LNCaP clone FGC (cell line): ENCODE results near the gene HTT.

Experiments
- DNase-seq: peaks from one replicate; pipeline ENCODE4 v3.0.0-alpha.2; 2011; ENCODE audit warnings: low read depth
- H3K4me3 ChIP-seq: 2 replicates; pipeline ENCODE4 v1.5.1; 2011; ENCODE audit warnings: mild to moderate bottlenecking, low read depth, low read length, control low read depth
- TF ChIP-seq, protein P1 (sequence below): IDR thresholded peaks from 2 replicates; pipeline ENCODE4 v1.5.1; 2012; ENCODE audit warnings: mild to moderate bottlenecking; ENCODE audit not compliant: control insufficient read depth, insufficient read depth; ENCODE audit errors: extremely low read depth

Gene HTT

DNA sequence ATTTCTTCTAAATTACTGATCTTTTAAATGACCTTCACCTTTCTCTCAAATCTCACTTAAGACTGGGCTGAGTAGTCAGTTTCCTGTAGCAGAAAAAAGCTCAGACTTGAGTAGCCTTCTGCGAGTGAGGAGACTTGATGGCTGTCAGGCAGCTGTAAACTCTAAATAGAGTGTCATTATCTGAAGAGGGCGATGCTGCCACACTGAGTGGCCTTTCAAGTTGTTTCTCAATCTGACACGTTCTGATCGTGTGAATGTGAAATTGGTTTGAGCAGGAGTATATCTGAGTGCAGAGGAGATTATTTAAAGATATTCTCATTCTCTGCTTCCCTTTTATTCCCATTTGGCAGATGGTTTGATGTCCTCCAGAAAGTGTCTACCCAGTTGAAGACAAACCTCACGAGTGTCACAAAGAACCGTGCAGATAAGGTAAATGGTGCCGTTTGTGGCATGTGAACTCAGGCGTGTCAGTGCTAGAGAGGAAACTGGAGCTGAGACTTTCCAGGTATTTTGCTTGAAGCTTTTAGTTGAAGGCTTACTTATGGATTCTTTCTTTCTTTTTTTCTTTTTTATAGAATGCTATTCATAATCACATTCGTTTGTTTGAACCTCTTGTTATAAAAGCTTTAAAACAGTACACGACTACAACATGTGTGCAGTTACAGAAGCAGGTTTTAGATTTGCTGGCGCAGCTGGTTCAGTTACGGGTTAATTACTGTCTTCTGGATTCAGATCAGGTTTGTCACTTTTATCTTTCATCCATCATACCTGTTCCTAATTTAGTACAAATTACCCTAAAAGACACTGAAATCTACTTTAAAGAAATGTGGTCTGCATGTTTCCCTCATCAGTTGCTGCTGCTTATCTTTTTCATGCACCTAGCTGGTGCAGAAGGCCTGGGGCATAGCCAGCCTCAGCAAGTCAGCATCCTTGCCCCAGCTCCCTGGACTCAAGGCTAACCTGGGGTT is 100.2 kb downstream of the HTT start:
- DNase-seq, result no peak
- H3K4me3 ChIP-seq, result no peak overlapping the region
- TF ChIP-seq, protein P1, sequence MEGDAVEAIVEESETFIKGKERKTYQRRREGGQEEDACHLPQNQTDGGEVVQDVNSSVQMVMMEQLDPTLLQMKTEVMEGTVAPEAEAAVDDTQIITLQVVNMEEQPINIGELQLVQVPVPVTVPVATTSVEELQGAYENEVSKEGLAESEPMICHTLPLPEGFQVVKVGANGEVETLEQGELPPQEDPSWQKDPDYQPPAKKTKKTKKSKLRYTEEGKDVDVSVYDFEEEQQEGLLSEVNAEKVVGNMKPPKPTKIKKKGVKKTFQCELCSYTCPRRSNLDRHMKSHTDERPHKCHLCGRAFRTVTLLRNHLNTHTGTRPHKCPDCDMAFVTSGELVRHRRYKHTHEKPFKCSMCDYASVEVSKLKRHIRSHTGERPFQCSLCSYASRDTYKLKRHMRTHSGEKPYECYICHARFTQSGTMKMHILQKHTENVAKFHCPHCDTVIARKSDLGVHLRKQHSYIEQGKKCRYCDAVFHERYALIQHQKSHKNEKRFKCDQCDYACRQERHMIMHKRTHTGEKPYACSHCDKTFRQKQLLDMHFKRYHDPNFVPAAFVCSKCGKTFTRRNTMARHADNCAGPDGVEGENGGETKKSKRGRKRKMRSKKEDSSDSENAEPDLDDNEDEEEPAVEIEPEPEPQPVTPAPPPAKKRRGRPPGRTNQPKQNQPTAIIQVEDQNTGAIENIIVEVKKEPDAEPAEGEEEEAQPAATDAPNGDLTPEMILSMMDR, result no peak

DNA sequence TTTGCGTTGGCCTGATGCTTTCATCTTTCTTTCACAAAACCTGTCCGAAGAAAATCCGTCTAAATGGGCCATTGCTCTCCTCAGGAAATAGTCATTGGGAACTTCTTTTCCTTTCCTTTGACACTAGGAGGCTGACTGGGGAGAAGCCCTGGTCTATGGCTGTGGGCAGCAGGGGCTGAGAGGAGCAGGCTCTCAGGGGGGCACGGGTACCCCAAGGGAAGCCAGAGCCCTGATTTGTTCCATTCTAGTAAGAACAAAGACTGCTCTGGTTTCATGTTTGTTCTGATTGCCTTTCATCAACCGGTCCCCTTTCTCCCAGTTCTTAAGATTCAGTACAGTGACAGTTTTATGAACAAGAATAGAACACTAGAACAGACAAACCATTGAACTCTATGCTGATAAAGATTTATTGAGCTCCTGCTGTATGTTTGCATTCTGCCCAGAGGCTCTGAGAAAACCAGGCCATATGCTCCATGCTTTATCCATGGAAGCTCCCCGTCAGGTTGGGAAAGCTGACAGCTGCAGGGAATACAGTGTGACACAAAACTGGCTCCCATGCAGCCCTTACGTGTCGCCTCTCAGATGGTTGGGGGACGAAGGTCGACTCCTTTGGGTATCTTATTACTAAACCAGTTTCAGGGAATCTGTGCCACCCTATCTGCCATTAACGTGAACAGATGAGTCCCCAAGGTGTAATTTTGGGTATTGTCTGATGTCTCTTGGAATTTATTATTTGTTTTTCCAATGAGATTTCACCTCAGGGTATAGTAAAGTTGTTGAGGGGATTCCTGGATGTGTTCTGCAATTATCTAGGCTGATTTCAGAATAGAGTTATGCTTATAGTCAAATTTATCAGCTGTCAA is 102.1 kb downstream of the HTT start:
- H3K4me3 ChIP-seq, result no peak overlapping the region
- TF ChIP-seq, protein P1, result no peak
- no peak for DNase-seq

DNA sequence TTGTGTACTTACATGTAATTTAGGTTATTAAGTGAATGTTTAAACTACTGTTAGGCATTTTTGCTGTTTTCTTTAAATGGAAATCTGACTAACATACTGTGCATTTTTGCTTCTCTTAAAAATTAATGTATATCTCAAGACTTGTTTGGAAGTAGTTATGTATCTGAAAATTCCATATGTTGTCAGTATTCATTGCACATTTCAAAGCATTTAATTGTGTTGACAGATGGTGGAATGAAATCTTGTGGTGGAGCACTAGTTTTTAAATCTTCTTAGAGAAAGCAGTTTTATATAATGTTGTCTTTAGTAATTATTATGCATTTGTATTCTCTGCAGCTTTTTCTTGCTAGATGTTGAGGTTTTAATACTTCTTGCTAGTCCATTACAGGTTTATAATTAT is 102.9 kb downstream of the HTT start:
- TF ChIP-seq, protein P1, result no peak

DNA sequence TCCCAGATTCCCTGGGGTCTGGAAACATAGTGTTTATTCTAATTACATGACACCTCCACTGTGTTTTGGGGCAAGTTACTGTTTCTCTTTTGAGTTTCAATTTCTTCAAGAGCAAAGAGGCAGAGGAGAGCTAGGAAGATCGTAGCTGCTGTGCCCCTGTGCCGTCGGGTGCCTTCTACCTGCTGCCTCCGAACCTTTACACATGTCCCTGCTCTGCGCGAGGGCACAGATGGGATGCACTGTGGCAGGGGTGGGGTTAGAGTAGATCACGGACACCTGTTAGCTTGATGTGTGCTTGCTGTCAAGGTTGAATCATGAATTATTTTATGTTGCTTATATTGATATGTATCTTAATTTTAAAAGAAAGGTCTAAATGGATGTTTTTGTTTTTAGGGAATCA is 103.4 kb downstream of the HTT start:
- TF ChIP-seq, protein P1, result no peak
- DNase-seq, result no peak

More for the DNA sequence above, 102.9 kb downstream of the HTT start:
- no peak for DNase-seq
- no peak overlapping the region for H3K4me3 ChIP-seq

DNA sequence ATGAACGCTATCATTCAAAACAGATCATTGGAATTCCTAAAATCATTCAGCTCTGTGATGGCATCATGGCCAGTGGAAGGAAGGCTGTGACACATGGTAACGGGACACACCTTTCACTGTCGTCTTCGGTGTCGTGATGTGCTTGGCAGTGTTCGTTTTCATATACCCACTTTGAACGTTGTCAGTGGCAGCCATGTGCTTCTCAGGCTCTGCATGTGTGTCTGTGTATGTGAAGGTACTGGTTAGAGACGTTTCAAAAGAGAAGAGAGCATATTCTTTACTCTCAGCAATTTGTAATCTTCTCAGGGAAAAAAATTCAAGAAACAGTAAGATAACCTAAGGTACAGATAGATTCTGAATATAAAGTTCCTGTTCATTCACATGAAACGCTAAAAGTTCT is 103.9 kb downstream of the HTT start:
- TF ChIP-seq, protein P1, result no peak
- H3K4me3 ChIP-seq, result no peak overlapping the region
- no peak for DNase-seq

More for the DNA sequence above, 103.4 kb downstream of the HTT start:
- H3K4me3 ChIP-seq, result no peak overlapping the region

DNA sequence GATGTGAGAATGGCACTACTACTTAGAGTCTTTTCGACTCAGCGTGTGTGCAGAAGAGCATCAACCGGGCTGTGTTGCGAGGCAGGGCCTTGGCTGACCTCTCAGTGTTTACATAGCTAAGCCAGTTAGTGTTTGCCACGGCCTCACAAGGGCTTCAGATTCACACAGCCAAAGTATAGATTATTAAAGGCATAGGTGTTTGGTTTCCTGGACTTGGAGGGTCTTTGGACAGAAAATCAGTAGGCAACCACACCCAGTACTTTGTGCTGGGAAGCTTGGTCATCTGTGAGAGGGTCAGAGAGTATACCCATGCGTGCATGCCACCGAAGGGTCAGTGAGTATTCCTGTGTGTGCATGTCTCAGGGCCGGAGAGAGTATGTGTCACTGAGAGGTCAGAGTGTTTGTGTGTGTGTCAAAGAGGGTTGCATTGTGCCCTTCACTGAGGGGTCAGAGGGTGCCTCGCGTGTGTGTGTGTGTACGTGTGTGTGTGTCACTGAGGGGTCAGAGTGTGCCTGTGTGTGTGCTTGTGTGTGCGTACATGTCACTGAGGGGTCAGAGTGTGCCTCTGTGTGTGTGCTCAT is 104.7 kb downstream of the HTT start:
- no peak for DNase-seq
- no peak overlapping the region for H3K4me3 ChIP-seq
- TF ChIP-seq, protein P1, result no peak
